ENCODE measurements around the gene TRIOBP. TPM values are rescaled to one million over a fixed set of nuclear protein-coding genes. Genes with fewer than 3 reads are reported as not detected.

Gene TRIOBP
- total RNA-seq, 2 donors from 2014 or later: 114 to 115 TPM

DNA sequence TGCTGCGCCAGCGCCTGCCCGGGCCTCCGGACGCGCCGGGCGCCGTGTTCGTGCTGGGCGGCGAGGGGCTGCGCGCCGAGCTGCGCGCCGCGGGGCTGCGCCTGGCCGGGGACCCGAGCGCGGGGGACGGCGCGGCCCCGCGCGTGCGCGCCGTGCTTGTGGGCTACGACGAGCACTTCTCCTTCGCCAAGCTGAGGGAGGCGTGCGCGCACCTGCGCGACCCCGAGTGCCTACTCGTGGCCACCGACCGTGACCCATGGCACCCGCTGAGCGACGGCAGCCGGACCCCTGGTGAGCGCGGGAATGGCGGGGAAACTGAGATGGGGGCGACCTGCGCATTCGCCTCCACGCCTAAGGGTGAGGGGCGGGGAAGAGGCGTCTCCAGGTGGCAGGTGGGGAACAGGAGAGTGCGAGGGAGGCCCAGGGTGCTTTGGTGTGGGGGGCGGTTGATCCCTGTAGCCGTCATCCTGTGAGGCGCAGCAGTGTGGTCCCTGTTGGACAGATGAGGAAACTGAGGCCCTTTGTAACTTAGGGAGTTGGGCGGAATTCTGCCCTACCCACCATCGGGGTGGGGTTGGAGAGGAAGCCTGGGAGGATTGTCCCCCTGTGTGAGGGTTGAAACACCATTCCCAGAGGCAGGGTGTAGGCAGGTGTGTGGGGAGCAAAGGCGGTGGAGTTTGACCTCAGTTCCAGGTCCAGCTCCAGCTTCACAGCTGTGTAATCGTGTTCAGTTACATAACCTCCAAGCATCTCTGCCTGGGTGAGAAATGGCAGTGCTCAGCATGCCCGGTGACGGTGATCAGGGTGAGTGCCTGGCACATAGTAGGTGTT is 37.6 kb upstream of the TRIOBP start:
- intact Hi-C loops (cut with DNase I): no loop called here
- WGBS: 4% methylated on average over 35 of the region's 68 CpGs
- Histone ChIP-seq H3K27me3 (replicated peaks; ENCODE audit: insufficient read depth) (no peaks in the 10 kb centered on the region), H3K36me3 (no peaks in the 10 kb centered on the region), H3K4me1 (replicated peaks) (peaks cover 3% of the 10 kb centered on the region), H3K27ac (no peak overlapping the region), H3K9me3 (no peaks in the 10 kb centered on the region), H3K4me3 (peak overlapping the region; percentile 49 to 62)
- TF ChIP-seq, protein P1, sequence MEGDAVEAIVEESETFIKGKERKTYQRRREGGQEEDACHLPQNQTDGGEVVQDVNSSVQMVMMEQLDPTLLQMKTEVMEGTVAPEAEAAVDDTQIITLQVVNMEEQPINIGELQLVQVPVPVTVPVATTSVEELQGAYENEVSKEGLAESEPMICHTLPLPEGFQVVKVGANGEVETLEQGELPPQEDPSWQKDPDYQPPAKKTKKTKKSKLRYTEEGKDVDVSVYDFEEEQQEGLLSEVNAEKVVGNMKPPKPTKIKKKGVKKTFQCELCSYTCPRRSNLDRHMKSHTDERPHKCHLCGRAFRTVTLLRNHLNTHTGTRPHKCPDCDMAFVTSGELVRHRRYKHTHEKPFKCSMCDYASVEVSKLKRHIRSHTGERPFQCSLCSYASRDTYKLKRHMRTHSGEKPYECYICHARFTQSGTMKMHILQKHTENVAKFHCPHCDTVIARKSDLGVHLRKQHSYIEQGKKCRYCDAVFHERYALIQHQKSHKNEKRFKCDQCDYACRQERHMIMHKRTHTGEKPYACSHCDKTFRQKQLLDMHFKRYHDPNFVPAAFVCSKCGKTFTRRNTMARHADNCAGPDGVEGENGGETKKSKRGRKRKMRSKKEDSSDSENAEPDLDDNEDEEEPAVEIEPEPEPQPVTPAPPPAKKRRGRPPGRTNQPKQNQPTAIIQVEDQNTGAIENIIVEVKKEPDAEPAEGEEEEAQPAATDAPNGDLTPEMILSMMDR (IDR thresholded peaks at IDR 0.05): no peak
- TF ChIP-seq POLR2AphosphoS5 (IDR thresholded peaks at IDR 0.05) (no peak), POLR2A (IDR thresholded peaks at IDR 0.05) (no peak)
- DNase-seq (ENCODE audit: low spot score): no peak

DNA sequence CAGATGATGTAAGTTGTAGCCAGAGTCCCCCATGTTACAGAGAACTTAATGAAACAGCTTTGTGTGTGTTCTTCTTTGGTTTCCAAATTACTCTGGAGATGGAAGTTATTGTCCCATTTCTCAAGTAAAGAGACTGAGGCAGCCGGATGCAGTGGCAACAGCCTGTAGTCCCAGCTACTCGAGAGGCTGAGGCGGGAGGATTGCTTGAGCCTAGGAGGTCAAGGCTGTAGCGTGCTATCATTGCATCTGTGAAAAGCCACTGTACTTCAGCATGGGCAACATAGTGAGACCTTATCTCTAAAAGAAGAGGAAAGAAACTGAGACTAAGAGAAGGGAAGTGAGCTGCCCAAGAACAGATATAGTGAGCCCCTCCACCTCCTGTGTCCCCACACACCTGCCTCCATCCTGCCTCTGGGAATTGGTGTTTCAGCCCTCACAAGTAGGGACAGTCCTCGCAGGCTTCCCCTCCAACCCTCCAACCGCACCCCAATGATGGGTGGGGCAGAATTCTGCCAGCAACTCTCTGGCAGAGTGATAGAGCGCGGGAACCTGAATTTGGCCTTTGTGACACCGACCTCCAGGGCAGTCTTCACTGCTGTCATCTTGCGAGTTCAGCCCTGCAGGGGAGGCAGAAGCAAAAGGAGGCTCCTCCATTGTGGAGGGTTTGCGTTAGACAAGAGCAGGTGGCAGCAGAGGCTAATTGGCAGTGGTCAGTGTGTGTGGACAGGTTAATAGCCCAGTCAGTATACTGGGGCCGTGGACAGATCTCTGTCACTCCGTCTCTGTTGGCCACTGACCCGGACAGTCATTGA is 36.7 kb upstream of the TRIOBP start:
- no peak for TF ChIP-seq POLR2AphosphoS5 (IDR thresholded peaks at IDR 0.05)
- TF ChIP-seq, protein P1 (IDR thresholded peaks at IDR 0.05): no peak
- no peak for TF ChIP-seq POLR2A (IDR thresholded peaks at IDR 0.05)
- no peak overlapping the region for H3K27ac ChIP-seq
- H3K4me3 ChIP-seq: peak overlapping the region in 1 of 2 donors; percentile 62
- intact Hi-C loops (cut with DNase I): no loop called here
- H3K27me3 ChIP-seq (replicated peaks; ENCODE audit: insufficient read depth): no peaks in the 10 kb centered on the region
- no peak for DNase-seq (ENCODE audit: low spot score)
- peaks cover 3% of the 10 kb centered on the region for H3K4me1 ChIP-seq (replicated peaks)
- no peaks in the 10 kb centered on the region for H3K36me3 ChIP-seq
- WGBS: 76% methylated on average over 14 of the region's 14 CpGs
- no peaks in the 10 kb centered on the region for H3K9me3 ChIP-seq

DNA sequence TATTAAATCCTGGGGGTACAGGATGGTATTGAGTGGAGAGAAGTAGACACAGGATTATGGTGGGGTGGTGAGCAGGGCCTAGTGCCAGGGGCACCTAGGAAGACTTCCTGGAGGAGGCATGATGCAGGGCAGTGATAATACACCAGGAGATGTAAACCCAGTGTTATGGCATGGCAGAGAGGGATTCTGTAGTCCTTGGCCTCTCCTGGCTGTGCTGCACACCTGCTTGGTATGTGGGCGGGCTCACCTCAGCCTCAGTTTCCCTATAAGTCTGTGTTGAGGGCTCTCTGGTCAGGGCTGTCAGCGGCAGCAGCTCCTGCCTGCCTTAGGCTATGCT is 36.2 kb upstream of the TRIOBP start:
- H3K27me3 ChIP-seq (replicated peaks; ENCODE audit: insufficient read depth): no peaks in the 10 kb centered on the region
- TF ChIP-seq POLR2AphosphoS5 (IDR thresholded peaks at IDR 0.05): no peak
- TF ChIP-seq, protein P1 (IDR thresholded peaks at IDR 0.05): no peak
- TF ChIP-seq POLR2A (IDR thresholded peaks at IDR 0.05): no peak
- H3K4me3 ChIP-seq: no peak overlapping the region
- H3K36me3 ChIP-seq: no peaks in the 10 kb centered on the region
- intact Hi-C loops (cut with DNase I): no loop called here
- no peak for DNase-seq (ENCODE audit: low spot score)
- no peaks in the 10 kb centered on the region for H3K9me3 ChIP-seq
- peaks cover 3% of the 10 kb centered on the region for H3K4me1 ChIP-seq (replicated peaks)
- H3K27ac ChIP-seq: peak overlapping the region in 1 of 2 donors; percentile 22
- 64% methylated on average over 2 of the region's 2 CpGs for WGBS

DNA sequence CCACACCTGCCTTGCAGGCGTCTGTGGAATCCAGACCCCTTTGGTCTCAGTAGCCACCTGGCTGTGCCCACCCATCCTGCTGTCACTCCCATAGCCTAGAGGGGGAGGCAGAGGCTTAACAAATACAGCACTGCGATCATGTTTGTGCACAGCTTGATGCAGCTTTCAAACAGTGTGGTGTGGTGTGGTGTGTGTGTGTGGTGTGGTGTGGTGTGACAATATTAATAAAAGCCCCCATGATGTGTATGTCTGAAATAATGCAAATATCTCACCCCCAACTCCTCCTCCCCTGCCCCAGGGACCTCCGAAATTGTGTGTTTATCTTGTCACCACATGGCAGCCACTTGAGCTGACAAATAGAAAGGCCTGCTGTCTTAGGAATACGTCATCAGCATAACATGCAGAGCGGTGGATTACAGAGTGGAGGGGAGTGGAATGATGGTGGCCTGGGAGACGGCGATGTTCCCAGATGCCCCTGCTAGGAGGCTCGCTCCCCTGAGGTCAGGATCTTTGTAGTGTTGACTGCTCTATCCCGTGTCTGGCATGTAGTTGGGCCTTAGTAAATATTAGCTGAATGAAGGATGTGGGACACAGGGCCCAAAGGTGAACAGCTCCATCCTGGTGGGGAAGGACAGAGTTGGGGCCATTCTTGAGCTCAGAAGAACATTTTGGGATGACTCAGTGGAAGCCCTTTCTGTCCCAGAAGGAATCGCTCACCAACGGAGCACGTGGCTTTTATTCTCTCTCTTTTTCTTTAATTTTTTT is 35.5 kb upstream of the TRIOBP start:
- H3K4me1 ChIP-seq (replicated peaks): peaks cover 3% of the 10 kb centered on the region
- WGBS: 34% methylated on average over 11 of the region's 12 CpGs

More for the DNA sequence above, 35.5 kb upstream of the TRIOBP start:
- Histone ChIP-seq H3K27ac (peak overlapping the region; percentile 1 to 22), H3K9me3 (no peaks in the 10 kb centered on the region), H3K27me3 (replicated peaks; ENCODE audit: insufficient read depth) (no peaks in the 10 kb centered on the region), H3K36me3 (no peaks in the 10 kb centered on the region), H3K4me3 (no peak overlapping the region)
- intact Hi-C loops (cut with DNase I): no loop called here
- DNase-seq (ENCODE audit: low spot score): no peak
- TF ChIP-seq POLR2AphosphoS5 (IDR thresholded peaks at IDR 0.05) (peak; percentile 15), POLR2A (IDR thresholded peaks at IDR 0.05) (no peak)
- TF ChIP-seq, protein P1 (IDR thresholded peaks at IDR 0.05): peak in 2 of 4 experiments; percentile 38 to 48
